ENCODE results near the gene ZNF181.
A peak's percentile ranks its signal among the peaks of the same experiment; 100 is the strongest.

The ZNF181 gene

DNA sequence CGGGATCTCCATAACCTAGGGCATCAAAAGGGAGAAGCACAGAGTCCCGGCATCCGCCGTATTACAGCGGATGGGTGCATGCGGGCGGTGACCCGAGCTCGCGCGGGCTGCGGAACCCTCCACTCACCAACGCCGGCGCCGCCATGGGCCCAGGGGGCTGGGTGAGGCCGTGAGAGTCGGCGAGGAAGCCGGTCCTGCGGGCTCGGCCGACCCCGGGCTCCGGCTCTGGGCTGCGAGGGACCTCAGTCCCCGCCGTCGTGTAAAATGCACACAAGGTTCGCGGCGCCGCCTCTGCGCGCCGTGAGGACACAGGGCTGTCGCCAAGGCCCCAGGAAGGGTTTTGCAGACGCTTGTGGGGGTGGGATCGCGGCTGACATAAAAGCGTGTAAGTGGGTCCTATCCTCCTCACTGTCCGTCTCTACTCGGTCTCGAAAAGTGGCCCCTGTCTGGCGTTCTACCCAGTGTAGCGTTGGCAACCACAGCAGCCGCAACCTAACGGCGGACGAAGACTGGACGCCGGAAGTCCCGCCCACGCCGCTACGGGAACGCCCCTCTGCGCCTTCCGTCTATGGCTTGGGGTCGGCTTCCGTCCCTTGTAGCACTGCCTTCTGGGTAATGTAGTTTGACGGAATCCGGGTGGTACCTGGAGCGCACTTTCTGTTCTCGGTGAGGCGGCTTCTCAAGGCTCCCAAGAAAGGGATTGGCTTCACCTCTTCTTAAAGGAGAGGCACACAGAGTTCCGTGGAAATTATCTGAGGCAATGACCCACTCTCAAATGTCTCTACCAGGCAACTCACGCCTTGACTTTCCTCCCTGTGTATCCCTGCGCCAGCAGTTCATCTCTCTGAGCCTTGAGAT lies 38.9 kb downstream of the ZNF181 start, which contains the start of gene ZNF599:
ZNF599 (minus strand) TSS at position 519 of the 858 bp plus-strand sequence; CDS start at position 145, 374 bp downstream.
- CTCF ChIA-PET = no interaction called here
- POLR2A ChIA-PET (ENCODE audit: low non-redundant PET) = no interaction called here
- H3K27ac ChIP-seq = peak within 1 kb of the TSS; percentile 69
- peak; percentile 80 for DNase-seq (ENCODE audit: low spot score)
- TF ChIP-seq, protein P1, sequence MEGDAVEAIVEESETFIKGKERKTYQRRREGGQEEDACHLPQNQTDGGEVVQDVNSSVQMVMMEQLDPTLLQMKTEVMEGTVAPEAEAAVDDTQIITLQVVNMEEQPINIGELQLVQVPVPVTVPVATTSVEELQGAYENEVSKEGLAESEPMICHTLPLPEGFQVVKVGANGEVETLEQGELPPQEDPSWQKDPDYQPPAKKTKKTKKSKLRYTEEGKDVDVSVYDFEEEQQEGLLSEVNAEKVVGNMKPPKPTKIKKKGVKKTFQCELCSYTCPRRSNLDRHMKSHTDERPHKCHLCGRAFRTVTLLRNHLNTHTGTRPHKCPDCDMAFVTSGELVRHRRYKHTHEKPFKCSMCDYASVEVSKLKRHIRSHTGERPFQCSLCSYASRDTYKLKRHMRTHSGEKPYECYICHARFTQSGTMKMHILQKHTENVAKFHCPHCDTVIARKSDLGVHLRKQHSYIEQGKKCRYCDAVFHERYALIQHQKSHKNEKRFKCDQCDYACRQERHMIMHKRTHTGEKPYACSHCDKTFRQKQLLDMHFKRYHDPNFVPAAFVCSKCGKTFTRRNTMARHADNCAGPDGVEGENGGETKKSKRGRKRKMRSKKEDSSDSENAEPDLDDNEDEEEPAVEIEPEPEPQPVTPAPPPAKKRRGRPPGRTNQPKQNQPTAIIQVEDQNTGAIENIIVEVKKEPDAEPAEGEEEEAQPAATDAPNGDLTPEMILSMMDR (conservative IDR thresholded peaks at IDR 0.05; ENCODE audit: low read depth) = no peak

DNA sequence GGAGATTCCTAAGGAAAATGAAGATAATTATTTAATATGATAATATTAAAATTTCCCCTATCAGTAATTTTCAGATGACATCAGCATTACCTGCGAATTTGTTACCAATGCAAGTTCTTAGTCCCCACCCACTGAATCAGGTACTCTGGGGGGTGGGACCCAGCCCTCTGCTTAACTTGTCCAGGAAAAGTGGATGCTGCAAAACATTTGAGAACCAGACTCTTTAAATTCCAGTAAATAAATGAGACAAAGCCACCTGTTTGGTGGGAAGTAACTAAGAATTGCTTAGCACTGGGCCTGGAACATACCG lies 39.5 kb downstream of the ZNF181 start:
- DNase-seq (ENCODE audit: low spot score) = no peak
- TF ChIP-seq, protein P1 (conservative IDR thresholded peaks at IDR 0.05; ENCODE audit: low read depth) = no peak
- ChIA-PET POLR2A (ENCODE audit: low non-redundant PET) (no interaction called here), CTCF (no interaction called here)
- no peak overlapping the region for H3K27ac ChIP-seq

DNA sequence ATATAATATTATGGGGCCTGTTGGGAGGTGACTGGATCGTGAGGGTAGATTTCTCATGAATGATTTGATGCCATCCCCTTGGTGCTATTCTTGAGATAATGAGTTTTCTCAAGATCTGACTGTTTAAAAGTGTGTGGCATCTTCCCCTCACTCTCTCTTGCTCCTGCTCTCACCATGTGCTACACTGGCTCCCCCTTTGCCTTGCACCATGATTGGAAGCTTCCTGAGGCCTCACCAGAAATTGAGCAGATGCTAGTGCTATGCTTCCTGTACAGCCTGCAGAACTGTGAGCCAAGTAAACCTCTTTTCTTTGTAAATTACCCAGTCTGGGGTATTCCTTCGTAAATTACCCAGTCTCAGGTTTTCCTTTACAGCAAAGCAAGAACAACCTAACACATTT lies 40.8 kb downstream of the ZNF181 start:
- no peak overlapping the region for H3K27ac ChIP-seq
- TF ChIP-seq, protein P1 (conservative IDR thresholded peaks at IDR 0.05; ENCODE audit: low read depth) = no peak
- CTCF ChIA-PET = no interaction called here
- DNase-seq (ENCODE audit: low spot score) = no peak
- POLR2A ChIA-PET (ENCODE audit: low non-redundant PET) = no interaction called here

DNA sequence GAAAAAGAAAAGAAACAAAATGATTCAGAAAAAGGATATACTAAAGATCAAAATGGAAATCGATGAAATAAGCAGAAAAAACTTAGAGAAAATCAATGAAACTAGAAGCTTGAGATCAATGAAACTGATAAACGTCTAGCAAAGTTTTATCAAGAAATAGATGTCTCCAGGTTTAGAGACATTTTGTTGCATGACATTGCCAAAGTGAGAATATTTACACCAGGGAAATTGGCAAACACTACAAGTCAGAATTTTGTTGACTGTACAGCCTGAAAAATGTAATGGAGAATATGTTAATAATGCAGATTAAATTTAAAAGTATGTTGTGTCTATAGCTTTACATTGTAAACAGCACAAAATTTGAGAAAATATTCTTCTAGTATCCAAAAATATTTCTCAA lies 44.3 kb downstream of the ZNF181 start:
- CTCF ChIA-PET = no interaction called here
- DNase-seq (ENCODE audit: low spot score) = no peak
- POLR2A ChIA-PET (ENCODE audit: low non-redundant PET) = no interaction called here
- no peak overlapping the region for H3K27ac ChIP-seq
- TF ChIP-seq, protein P1 (conservative IDR thresholded peaks at IDR 0.05; ENCODE audit: low read depth) = no peak

DNA sequence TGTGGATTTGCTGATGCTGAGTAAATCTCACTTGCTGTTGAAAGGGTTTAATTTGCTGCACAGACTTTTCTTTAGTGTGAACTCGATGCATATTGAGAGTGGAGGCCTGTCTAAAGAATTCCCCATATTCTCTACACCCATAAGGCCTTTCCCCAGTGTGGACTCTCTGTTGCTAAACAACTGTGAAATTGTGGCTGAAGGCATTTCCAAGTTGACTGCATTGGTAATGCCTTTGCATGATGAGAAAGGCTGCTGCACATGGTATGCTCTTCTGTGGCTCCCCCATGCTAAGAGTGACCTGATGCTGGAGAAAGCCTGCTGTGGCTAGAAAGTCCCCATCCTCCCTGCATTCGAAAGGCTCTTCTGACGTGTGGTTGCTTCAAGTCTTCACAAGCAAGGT lies 45.6 kb downstream of the ZNF181 start:
- H3K27ac ChIP-seq = no peak overlapping the region
- ChIA-PET CTCF (no interaction called here), POLR2A (ENCODE audit: low non-redundant PET) (no interaction called here)

DNA sequence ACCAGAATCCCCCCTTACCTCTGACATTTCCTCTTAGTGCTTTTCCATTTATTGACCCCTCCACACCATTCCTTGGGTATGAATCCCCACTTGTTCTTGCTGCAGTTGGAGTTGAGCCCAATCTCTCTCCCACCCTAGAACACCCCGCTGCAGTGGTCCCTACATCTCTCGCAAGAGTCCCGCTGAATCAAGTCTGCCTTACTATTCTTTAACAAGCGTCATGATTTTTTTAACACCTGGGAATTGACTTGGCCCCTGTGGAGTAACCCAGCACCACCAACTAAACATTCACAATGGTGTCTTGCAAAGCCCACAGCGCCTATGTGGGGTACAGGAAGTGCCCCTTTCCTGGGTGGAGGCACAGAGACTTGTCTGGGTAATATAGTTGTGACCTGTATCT lies 52.2 kb downstream of the ZNF181 start:
- DNase-seq (ENCODE audit: low spot score) = no peak
- POLR2A ChIA-PET (ENCODE audit: low non-redundant PET) = no interaction called here
- TF ChIP-seq, protein P1 (conservative IDR thresholded peaks at IDR 0.05; ENCODE audit: low read depth) = no peak
- no peak overlapping the region for H3K27ac ChIP-seq
- CTCF ChIA-PET = no interaction called here

More for the DNA sequence above, 45.6 kb downstream of the ZNF181 start:
- no peak for DNase-seq (ENCODE audit: low spot score)
- TF ChIP-seq, protein P1 (conservative IDR thresholded peaks at IDR 0.05; ENCODE audit: low read depth) = no peak
